Left ventricle myocardium inferior (tissue), 1 donor: ENCODE results near the gene BET1. TPM values are rescaled to one million over a fixed set of nuclear protein-coding genes. Genes with fewer than 3 reads are reported as not detected.
A peak's percentile ranks its signal among the peaks of the same experiment; 100 is the strongest.

Experiments used
- DNase-seq: peaks from one replicate; pipeline ENCODE4 v3.0.0-alpha.2; 2020
- H3K27ac ChIP-seq: fragments of 200-600 bp; replicated peaks from 2 replicates; pipeline ENCODE4 v1.8.0; 2021
- H3K27me3 ChIP-seq: fragments of 200-600 bp; 2 replicates; pipeline ENCODE4 v1.8.0; 2021; ENCODE audit warnings: low read depth
- H3K36me3 ChIP-seq: fragments of 200-600 bp; 2 replicates; pipeline ENCODE4 v1.8.0; 2021
- H3K4me1 ChIP-seq: fragments of 200-600 bp; 2 replicates; pipeline ENCODE4 v1.8.0; 2021
- H3K4me3 ChIP-seq: fragments of 200-600 bp; 2 replicates; pipeline ENCODE4 v1.8.0; 2021; ENCODE audit warnings: mild to moderate bottlenecking, moderate library complexity
- H3K9me3 ChIP-seq: fragments of 200-600 bp; replicated peaks from 2 replicates; pipeline ENCODE4 v1.8.0; 2021
- intact Hi-C: fragments of 100-400 bp; cut with micrococcal nuclease; formaldehyde crosslinking; loops from one replicate; pipeline ENCODE4 v1.11.0; 2022
- long read RNA-seq: library from polyadenylated mRNA; unstranded; transcript quantifications from one replicate; pipeline ENCODE4 v2.0.0, GENCODE V29; 2021
- total RNA-seq: library from RNA; stranded (reverse); fragmentation: NEBNext Ultra II Directional; extraction: Animal tissue kit (Norgen Biotek cat#: 25700); gene quantifications from one replicate; pipeline ENCODE4 v1.2.1, GENCODE V29; 2021
- TF ChIP-seq, protein P1 (sequence below): fragments of 200-600 bp; IDR thresholded peaks from 2 replicates; pipeline ENCODE4 v1.8.0; 2021; ENCODE audit warnings: antibody characterized with exemption, mild to moderate bottlenecking, borderline replicate concordance
- donor health status: DM: no; HTN: yes; CAD: no; lungs with severe emphysema.

BET1 gene
- 14.5 TPM for total RNA-seq
- long read RNA-seq, transcript BET1-201 (4 exons, 1,504 nt): major isoform, 9 of 9 reads
- long read RNA-seq, partial matches to known transcripts: 0 of 9 reads
- long read RNA-seq, other reads (novel, unspliced or antisense): 0 of 9 reads

DNA sequence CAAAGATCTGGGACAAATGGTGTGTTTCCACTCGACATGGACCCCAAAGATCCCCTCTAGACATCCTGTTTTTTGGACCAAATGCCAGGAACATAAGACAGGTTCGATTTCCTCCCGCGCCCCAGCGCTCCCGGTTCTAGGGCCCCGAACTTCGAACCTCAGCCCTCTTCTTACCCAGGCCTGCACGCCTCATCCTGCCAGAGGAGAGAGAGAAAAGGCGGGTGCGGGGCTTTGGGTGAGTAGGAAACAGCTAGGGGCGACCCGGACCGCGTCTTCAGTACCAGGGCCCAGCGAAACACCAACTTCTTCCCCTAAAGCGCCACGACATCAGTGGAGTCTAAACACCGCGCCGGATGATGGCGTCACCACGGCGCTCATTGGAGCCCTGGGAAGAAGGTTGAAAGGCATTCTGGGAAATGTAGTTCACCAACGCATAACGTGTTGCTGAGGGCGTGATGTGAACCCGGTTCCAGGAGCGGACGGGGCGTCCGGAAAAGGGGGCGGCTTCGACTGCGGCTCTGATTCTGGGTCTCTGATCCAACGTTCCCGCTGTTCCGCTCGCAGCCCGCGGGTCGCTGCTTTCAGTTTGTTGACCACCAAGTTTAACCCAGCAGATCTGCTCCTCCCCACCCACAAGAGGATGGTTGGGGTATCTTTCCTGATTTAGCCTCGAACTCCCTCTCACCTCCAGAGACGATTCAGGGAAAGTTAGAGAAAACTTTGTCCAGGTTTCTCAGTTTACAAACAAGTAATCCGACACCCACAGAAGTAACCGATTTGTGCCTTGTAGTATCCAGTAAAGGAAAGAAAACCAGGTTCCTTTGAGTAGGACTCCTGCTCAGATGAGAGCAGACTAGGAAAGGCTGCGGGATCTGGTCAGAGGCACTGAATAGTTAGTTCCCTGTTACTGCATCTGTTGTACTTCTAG lies at the start of gene BET1:
TSS of gene BET1 (minus strand) at position 332 of the 928 bp plus-strand sequence. CDS start at position 193, 139 bp downstream.
- Histone ChIP-seq H3K27ac (peak within 1 kb of the TSS; percentile 86), H3K4me1 (peaks cover 41% of the 10 kb centered on the region), H3K27me3 (no peaks in the 10 kb centered on the region), H3K36me3 (peaks cover 5% of the 10 kb centered on the region), H3K4me3 (peak within 1 kb of the TSS; percentile 82), H3K9me3 (no peaks in the 10 kb centered on the region)
- DNase-seq: peak; percentile 94
- intact Hi-C loops: loop anchor here (10.0 kb wide), 1 partner anchor 109 kb away; the partner anchor contains the start of gene TFPI2
- TF ChIP-seq, protein P1, sequence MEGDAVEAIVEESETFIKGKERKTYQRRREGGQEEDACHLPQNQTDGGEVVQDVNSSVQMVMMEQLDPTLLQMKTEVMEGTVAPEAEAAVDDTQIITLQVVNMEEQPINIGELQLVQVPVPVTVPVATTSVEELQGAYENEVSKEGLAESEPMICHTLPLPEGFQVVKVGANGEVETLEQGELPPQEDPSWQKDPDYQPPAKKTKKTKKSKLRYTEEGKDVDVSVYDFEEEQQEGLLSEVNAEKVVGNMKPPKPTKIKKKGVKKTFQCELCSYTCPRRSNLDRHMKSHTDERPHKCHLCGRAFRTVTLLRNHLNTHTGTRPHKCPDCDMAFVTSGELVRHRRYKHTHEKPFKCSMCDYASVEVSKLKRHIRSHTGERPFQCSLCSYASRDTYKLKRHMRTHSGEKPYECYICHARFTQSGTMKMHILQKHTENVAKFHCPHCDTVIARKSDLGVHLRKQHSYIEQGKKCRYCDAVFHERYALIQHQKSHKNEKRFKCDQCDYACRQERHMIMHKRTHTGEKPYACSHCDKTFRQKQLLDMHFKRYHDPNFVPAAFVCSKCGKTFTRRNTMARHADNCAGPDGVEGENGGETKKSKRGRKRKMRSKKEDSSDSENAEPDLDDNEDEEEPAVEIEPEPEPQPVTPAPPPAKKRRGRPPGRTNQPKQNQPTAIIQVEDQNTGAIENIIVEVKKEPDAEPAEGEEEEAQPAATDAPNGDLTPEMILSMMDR: no peak

GRCh38 chr7:94053532-94053931 lies 49.4 kb upstream of the BET1 start:
- no peaks in the 10 kb centered on the region for H3K27me3 ChIP-seq
- H3K9me3 ChIP-seq: no peaks in the 10 kb centered on the region
- intact Hi-C loops: no loop called here
- no peaks in the 10 kb centered on the region for H3K4me1 ChIP-seq
- no peak overlapping the region for H3K27ac ChIP-seq
- TF ChIP-seq, protein P1: no peak
- H3K4me3 ChIP-seq: peak overlapping the region; percentile 7
- no peaks in the 10 kb centered on the region for H3K36me3 ChIP-seq
- DNase-seq: no peak

GRCh38 chr7:94052398-94053180 lies 48.4 kb upstream of the BET1 start:
- Histone ChIP-seq H3K27me3 (no peaks in the 10 kb centered on the region), H3K27ac (peak overlapping the region; percentile 36), H3K4me3 (no peak overlapping the region), H3K4me1 (no peaks in the 10 kb centered on the region), H3K36me3 (no peaks in the 10 kb centered on the region), H3K9me3 (no peaks in the 10 kb centered on the region)
- intact Hi-C loops: no loop called here
- TF ChIP-seq, protein P1: no peak
- DNase-seq: no peak

GRCh38 chr7:94050046-94050445 lies 45.9 kb upstream of the BET1 start:
- H3K4me1 ChIP-seq: no peaks in the 10 kb centered on the region
- H3K27ac ChIP-seq: no peak overlapping the region
- intact Hi-C loops: no loop called here
- no peaks in the 10 kb centered on the region for H3K36me3 ChIP-seq
- H3K4me3 ChIP-seq: no peak overlapping the region
- TF ChIP-seq, protein P1: no peak
- H3K27me3 ChIP-seq: no peaks in the 10 kb centered on the region
- no peak for DNase-seq
- H3K9me3 ChIP-seq: no peaks in the 10 kb centered on the region

DNA sequence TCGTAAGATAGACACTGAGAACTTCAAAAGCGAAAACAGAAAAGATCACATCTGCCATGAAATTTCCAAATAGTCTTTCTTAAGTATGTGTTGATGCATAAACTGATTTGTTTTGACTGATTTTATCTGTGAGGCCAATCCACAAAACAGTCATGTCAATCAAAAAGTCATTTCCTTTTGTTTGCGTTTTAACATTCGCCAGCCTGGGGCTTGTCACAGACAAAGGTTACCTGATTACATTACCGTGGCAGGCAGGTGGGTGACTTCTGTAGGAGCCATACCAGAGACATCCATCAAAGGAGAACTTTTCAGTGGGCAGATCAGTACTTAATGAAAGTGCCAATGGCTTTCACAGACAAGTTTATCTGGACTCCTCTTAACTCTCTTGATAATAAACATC lies 45.5 kb upstream of the BET1 start:
- H3K27me3 ChIP-seq: no peaks in the 10 kb centered on the region
- TF ChIP-seq, protein P1: no peak
- no peaks in the 10 kb centered on the region for H3K36me3 ChIP-seq
- H3K9me3 ChIP-seq: no peaks in the 10 kb centered on the region
- no peak overlapping the region for H3K4me3 ChIP-seq
- no peaks in the 10 kb centered on the region for H3K4me1 ChIP-seq
- no peak for DNase-seq
- no peak overlapping the region for H3K27ac ChIP-seq
- intact Hi-C loops: no loop called here
